Neural progenitor cell (in vitro differentiated cells): ENCODE data around the gene TMEM266.

ENCODE experiments used
- EZH2 ChIP-seq: fragments of 200-600 bp; sonication (generic); IDR thresholded peaks from 2 replicates; pipeline ENCODE4 v1.6.1; 2017; ENCODE audit warnings: antibody characterized with exemption, mild to moderate bottlenecking, moderate library complexity
- EZH2phosphoT487 ChIP-seq: fragments of 200-600 bp; sonication (generic); IDR thresholded peaks from 2 replicates; pipeline ENCODE4 v1.6.1; 2017; ENCODE audit warnings: antibody characterized with exemption
- TF ChIP-seq, protein P1 (sequence below): fragments of 200-600 bp; sonication (generic); IDR thresholded peaks from 2 replicates; pipeline ENCODE4 v1.5.1; 2017; ENCODE audit warnings: antibody characterized with exemption, mild to moderate bottlenecking

DNA sequence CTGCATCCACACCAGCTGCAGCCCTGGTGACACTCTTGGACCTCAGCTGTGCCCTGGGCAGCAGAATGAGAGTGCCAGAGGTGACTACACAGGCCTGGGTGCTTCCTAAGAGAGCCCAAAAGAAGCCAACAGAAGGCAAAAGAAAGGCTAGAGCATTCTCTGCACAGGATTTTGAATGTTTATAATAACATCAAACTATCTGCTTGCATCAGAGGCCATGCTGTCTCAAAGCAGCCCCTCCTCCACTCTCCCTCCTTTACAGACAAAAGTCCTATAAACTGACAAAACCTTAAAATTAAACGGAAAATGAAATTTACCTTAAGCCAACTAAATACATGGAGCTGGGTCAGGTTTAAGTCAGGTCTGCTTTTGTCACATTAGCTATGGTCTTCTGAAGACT lies 155.8 kb downstream of the TMEM266 start:
- TF ChIP-seq EZH2phosphoT487: no peak
- TF ChIP-seq, protein P1, sequence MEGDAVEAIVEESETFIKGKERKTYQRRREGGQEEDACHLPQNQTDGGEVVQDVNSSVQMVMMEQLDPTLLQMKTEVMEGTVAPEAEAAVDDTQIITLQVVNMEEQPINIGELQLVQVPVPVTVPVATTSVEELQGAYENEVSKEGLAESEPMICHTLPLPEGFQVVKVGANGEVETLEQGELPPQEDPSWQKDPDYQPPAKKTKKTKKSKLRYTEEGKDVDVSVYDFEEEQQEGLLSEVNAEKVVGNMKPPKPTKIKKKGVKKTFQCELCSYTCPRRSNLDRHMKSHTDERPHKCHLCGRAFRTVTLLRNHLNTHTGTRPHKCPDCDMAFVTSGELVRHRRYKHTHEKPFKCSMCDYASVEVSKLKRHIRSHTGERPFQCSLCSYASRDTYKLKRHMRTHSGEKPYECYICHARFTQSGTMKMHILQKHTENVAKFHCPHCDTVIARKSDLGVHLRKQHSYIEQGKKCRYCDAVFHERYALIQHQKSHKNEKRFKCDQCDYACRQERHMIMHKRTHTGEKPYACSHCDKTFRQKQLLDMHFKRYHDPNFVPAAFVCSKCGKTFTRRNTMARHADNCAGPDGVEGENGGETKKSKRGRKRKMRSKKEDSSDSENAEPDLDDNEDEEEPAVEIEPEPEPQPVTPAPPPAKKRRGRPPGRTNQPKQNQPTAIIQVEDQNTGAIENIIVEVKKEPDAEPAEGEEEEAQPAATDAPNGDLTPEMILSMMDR: no peak
- no peak for TF ChIP-seq EZH2
